ENCODE data around the gene GGACT. TPM values are rescaled to one million over a fixed set of nuclear protein-coding genes. Genes with fewer than 3 reads are reported as not detected.

The GGACT gene
- total and polyA plus RNA-seq, 2 of the 8 experiments (the other 6 are each of a cell fraction or from before 2014, with no cell fraction given): 1.1 to 1.5 TPM

GRCh38 chr13:100560498-100561157 is 28.0 kb downstream of the GGACT start:
- POLR2A ChIA-PET (ENCODE audit: partially characterized antibody): interaction anchor here (0.6 kb wide), 1 partner anchor 9 kb away, joined by 3 read pairs; no protein-coding TSS in a partner anchor
- Histone ChIP-seq H4K8ac (ENCODE audit: extremely low read depth, insufficient read depth, low read length) (no peak overlapping the region), H3K4ac (replicated peaks; ENCODE audit: insufficient read length, low read depth, low read length) (no peak overlapping the region), H3K4me3 (ENCODE audit: extremely low read depth in 1 of 4, insufficient read depth in 2 of 4, low read depth in 3 of 4, low read length in 4 of 4) (no peak overlapping the region), H3K4me1 (replicated peaks in 1 of 4; ENCODE audit: control insufficient read depth in 3 of 4, insufficient read depth in 4 of 4, low read length in 3 of 4) (no peaks in the 10 kb centered on the region), H3K18ac (ENCODE audit: extremely low read depth, low read length) (no peak overlapping the region), H3K9ac (replicated peaks in 1 of 4; ENCODE audit: extremely low read depth in 1 of 4, low read depth in 3 of 4, low read length in 3 of 4) (no peak overlapping the region), H3K23ac (ENCODE audit: insufficient read length) (no peak overlapping the region), H3K36me3 (ENCODE audit: control insufficient read depth in 2 of 4, insufficient read depth in 4 of 4, low read length in 3 of 4) (no peaks in the 10 kb centered on the region), H2BK15ac (ENCODE audit: low read length) (no peak overlapping the region), H3K79me1 (ENCODE audit: low read depth, low read length) (no peaks in the 10 kb centered on the region), H3K56ac (replicated peaks; ENCODE audit: insufficient read length, low read depth, low read length) (no peak overlapping the region), H3K27ac (ENCODE audit: low read depth, low read length) (no peak overlapping the region), H2AFZ (ENCODE audit: low read length) (no peak overlapping the region), H2BK5ac (ENCODE audit: low read depth, low read length) (no peak overlapping the region), H3K27me3 (replicated peaks in 1 of 4; ENCODE audit: control insufficient read depth in 3 of 4, extremely low read depth in 1 of 4, insufficient read depth in 3 of 4, low read length in 3 of 4) (no peaks in the 10 kb centered on the region), H2BK20ac (ENCODE audit: low read length) (no peak overlapping the region), H3K9me3 (ENCODE audit: insufficient read depth in 2 of 2, low read depth in 1 of 2, low read length in 1 of 2) (peaks cover 1 to 3% of the 10 kb centered on the region in 2 experiments; a peak in 3 of 4 replicates), H4K91ac (replicated peaks; ENCODE audit: insufficient read length, low read length) (no peak overlapping the region), H3K79me2 (ENCODE audit: control insufficient read depth in 1 of 2, insufficient read depth in 2 of 2, low read length in 2 of 2) (no peaks in the 10 kb centered on the region), H3K14ac (ENCODE audit: insufficient read length) (no peak overlapping the region), H3K23me2 (ENCODE audit: low read depth, low read length) (no peaks in the 10 kb centered on the region), H2BK12ac (ENCODE audit: low read depth, low read length) (no peak overlapping the region), H4K20me1 (replicated peaks in 1 of 2; ENCODE audit: control insufficient read depth in 1 of 2, insufficient read depth in 2 of 2, low read length in 2 of 2) (no peaks in the 10 kb centered on the region), H4K5ac (ENCODE audit: insufficient read length, low read depth, low read length) (no peak overlapping the region), H2AK5ac (ENCODE audit: low read depth, low read length) (no peak overlapping the region), H2BK120ac (replicated peaks; ENCODE audit: low read depth, low read length) (no peak overlapping the region), H3K4me2 (ENCODE audit: insufficient read depth in 1 of 2, low read depth in 2 of 2, low read length in 2 of 2) (no peak overlapping the region)
- CTCF ChIA-PET (ENCODE audit: partially characterized antibody): interaction anchor here (0.6 to 5.0 kb wide), 8 partner anchors 9 to 663 kb away, joined by 3 to 42 read pairs (median 4); partner anchors contain the start of gene GGACT
- 94% methylated on average over 15 of the region's 15 CpGs; no CpG with 5 or more reads in 1 of the 2 experiments for WGBS, 2 experiments (ENCODE audit: extremely low coverage in 1 of 2, insufficient coverage in 1 of 2, insufficient read length in 1 of 2, insufficient replicate concordance in 2 of 2, low coverage in 1 of 2, low lambda C conversion rate in 2 of 2, missing lambda C conversion rate in 1 of 2)
- FAIRE-seq (no peak), DNase-seq (ENCODE audit: low read depth in 1 of 2, low spot score in 2 of 2) (no peak)
- TF ChIP-seq BACH1 (IDR thresholded peaks at IDR 0.05; ENCODE audit: low read length) (no peak), PHF8 (conservative IDR thresholded peaks at IDR 0.05; ENCODE audit: low read depth, low read length) (no peak), EP300 (IDR thresholded peaks at IDR 0.05; ENCODE audit: borderline replicate concordance in 1 of 2, low read depth in 2 of 2, low read length in 2 of 2) (no peak), TAF1 (IDR thresholded peaks at IDR 0.05; ENCODE audit: low read depth, low read length) (no peak), TCF12 (IDR thresholded peaks at IDR 0.05; ENCODE audit: low read depth, low read length) (no peak), JUN (IDR thresholded peaks at IDR 0.05; ENCODE audit: low read depth, low read length) (no peak), CHD2 (IDR thresholded peaks at IDR 0.05; ENCODE audit: low read length) (no peak), TAF7 (optimal IDR thresholded peaks at IDR 0.05; ENCODE audit: borderline replicate concordance, low read depth, low read length) (no peak), POU5F1 (IDR thresholded peaks at IDR 0.05; ENCODE audit: low read depth, low read length) (no peak)
- TF ChIP-seq, protein P1, sequence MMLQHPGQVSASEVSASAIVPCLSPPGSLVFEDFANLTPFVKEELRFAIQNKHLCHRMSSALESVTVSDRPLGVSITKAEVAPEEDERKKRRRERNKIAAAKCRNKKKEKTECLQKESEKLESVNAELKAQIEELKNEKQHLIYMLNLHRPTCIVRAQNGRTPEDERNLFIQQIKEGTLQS (IDR thresholded peaks at IDR 0.05; ENCODE audit: insufficient read depth, low read depth, low read length): no peak

Measured in H1 (cell line).